Suppressor macrophage treated with lipopolysaccharide for 4 hours (primary cell): ENCODE measurements around the gene ELMO2.

ENCODE experiments used
- DNase-seq: peaks from one replicate; pipeline ENCODE4 v3.0.0-alpha.2; 2020

Gene ELMO2

GRCh38 chr20:46350201-46350985 is 56.0 kb downstream of the ELMO2 start:
- peak; percentile 85 for DNase-seq

- no peak for DNase-seq
Measured at GRCh38 chr20:46349742-46350056, 56.7 kb downstream of the ELMO2 start.

GRCh38 chr20:46349035-46349741 is 57.2 kb downstream of the ELMO2 start:
- peak; percentile 74 for DNase-seq

- DNase-seq = no peak
Measured at GRCh38 chr20:46347841-46348803, 58.3 kb downstream of the ELMO2 start.

- no peak for DNase-seq
Measured at GRCh38 chr20:46346770-46347169, 59.6 kb downstream of the ELMO2 start.

- no peak for DNase-seq
Measured at GRCh38 chr20:46344488-46345162, 61.8 kb downstream of the ELMO2 start.

GRCh38 chr20:46343975-46344357 is 62.4 kb downstream of the ELMO2 start:
- DNase-seq = no peak

GRCh38 chr20:46343348-46343974 is 63.0 kb downstream of the ELMO2 start:
- DNase-seq = peak; percentile 20

GRCh38 chr20:46342451-46343347 is 63.7 kb downstream of the ELMO2 start:
- peak; percentile 23 for DNase-seq

GRCh38 chr20:46342010-46342378 is 64.4 kb downstream of the ELMO2 start:
- DNase-seq = no peak

- no peak for DNase-seq
Measured at GRCh38 chr20:46341074-46342009, 65.1 kb downstream of the ELMO2 start.

GRCh38 chr20:46339037-46339436 is 67.4 kb downstream of the ELMO2 start:
- no peak for DNase-seq

GRCh38 chr20:46336735-46337134 is 69.7 kb downstream of the ELMO2 start:
- no peak for DNase-seq

- DNase-seq = no peak
Measured at GRCh38 chr20:46334303-46334904, 72.0 kb downstream of the ELMO2 start.

- no peak for DNase-seq
Measured at GRCh38 chr20:46333161-46333991, 73.0 kb downstream of the ELMO2 start.

GRCh38 chr20:46332373-46333160 is 73.8 kb downstream of the ELMO2 start:
- no peak for DNase-seq

GRCh38 chr20:46331611-46332361 is 74.6 kb downstream of the ELMO2 start:
- no peak for DNase-seq
